ENCODE data around the gene CDH15. TPM values are rescaled to one million over a fixed set of nuclear protein-coding genes. Genes with fewer than 3 reads are reported as not detected.

CDH15 gene
- total RNA-seq, 1 donor from 2014 or later = 0.18 TPM

DNA sequence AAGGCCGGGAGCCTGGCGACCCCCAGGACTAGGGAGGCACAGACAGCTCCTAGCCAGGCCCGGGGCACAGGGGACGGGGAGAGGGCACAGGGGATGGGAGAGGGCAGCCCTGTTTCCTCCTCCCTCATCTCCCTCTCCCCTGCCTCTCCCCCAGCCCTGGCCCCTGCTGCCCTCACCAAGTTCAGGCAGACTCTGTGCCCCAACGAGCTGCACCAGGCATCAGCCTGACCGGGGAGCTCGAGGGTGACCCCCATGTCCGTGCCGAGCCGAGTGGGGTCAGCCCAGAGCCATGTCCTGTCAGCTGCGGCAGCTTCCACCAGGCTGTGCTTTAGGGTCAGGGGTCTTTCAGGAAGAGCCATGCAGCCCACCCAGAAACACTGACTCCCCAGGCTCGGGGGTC is 6.0 kb downstream of the CDH15 start:
- no peaks in the 10 kb centered on the region for H3K4me1 ChIP-seq (ENCODE audit: insufficient read depth, low read length)
- Mint-ChIP-seq H3K36me3 (ENCODE audit: low read depth, unreplicated experiment) (no peaks in the 10 kb centered on the region), H3K9me3 (ENCODE audit: unreplicated experiment) (no peaks in the 10 kb centered on the region), H3K4me1 (ENCODE audit: low read depth, unreplicated experiment) (no peaks in the 10 kb centered on the region), H3K27me3 (ENCODE audit: low read depth, unreplicated experiment) (peaks cover 15% of the 10 kb centered on the region), H3K4me3 (ENCODE audit: unreplicated experiment) (no peak overlapping the region), H3K27ac (ENCODE audit: unreplicated experiment) (no peak overlapping the region)
- H3K9ac ChIP-seq (ENCODE audit: low read length) = no peak overlapping the region
- no peaks in the 10 kb centered on the region for H3K36me3 ChIP-seq (ENCODE audit: insufficient read depth, low read length)
- no peak overlapping the region for H2AFZ ChIP-seq (ENCODE audit: low read depth, low read length)
- no peak for TF ChIP-seq EZH2 (IDR thresholded peaks at IDR 0.05; ENCODE audit: insufficient read depth, low read length)
- no peak overlapping the region for H3K4me3 ChIP-seq (ENCODE audit: insufficient read depth, low read depth, low read length)
- no peaks in the 10 kb centered on the region for H3K9me3 ChIP-seq (ENCODE audit: insufficient read depth, low read depth, low read length)
- FAIRE-seq (no peak), DNase-seq (ENCODE audit: low read depth) (no peak)
- no peaks in the 10 kb centered on the region for H3K79me2 ChIP-seq (ENCODE audit: insufficient read depth, low read length)
- no peak overlapping the region for H3K27ac ChIP-seq (ENCODE audit: low read depth, low read length)
- no peaks in the 10 kb centered on the region for H3K27me3 ChIP-seq (ENCODE audit: insufficient read depth, low read length)
- no peaks in the 10 kb centered on the region for H4K20me1 ChIP-seq (ENCODE audit: insufficient read depth, low read length)
- no peak overlapping the region for H3K4me2 ChIP-seq (ENCODE audit: low read length)

DNA sequence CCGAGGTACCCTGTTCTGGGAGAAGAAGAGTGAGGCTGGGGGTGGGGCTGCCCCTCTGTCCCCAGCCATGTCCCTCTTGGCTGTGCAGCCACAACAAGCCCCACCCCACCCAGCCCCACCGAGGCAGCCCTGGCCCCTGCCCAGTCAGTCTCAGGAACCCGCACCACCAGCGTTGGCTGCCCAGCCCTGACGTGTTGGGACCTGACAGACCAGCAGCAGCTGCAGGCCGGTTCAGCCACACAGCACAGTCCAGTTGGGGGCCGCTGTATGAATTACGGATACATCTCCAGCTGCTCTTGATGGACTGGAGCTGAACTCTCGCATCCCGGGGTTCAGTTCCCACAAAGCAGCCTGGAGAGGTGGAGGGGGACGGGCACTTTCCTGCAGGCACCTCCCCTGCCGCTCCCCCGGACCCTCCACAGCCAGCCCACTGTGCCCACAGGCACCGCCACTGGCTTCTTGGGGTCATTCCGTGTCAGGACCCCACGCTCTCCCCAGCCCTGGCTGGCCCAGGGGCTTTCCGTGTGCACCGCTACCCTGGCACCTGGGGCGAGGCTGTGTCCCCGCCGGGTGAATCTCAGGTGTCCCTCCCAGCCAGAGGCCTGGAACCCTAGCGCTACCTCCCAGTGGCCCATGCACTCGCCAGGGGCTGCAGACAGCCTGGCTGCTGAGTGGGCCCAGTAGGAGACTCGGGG is 7.1 kb downstream of the CDH15 start:
- Mint-ChIP-seq H3K27me3 (ENCODE audit: low read depth, unreplicated experiment) (peaks cover 20% of the 10 kb centered on the region), H3K4me3 (ENCODE audit: unreplicated experiment) (no peak overlapping the region), H3K27ac (ENCODE audit: unreplicated experiment) (no peak overlapping the region), H3K9me3 (ENCODE audit: unreplicated experiment) (no peaks in the 10 kb centered on the region), H3K36me3 (ENCODE audit: low read depth, unreplicated experiment) (no peaks in the 10 kb centered on the region), H3K4me1 (ENCODE audit: low read depth, unreplicated experiment) (no peaks in the 10 kb centered on the region)
- TF ChIP-seq, protein P1, sequence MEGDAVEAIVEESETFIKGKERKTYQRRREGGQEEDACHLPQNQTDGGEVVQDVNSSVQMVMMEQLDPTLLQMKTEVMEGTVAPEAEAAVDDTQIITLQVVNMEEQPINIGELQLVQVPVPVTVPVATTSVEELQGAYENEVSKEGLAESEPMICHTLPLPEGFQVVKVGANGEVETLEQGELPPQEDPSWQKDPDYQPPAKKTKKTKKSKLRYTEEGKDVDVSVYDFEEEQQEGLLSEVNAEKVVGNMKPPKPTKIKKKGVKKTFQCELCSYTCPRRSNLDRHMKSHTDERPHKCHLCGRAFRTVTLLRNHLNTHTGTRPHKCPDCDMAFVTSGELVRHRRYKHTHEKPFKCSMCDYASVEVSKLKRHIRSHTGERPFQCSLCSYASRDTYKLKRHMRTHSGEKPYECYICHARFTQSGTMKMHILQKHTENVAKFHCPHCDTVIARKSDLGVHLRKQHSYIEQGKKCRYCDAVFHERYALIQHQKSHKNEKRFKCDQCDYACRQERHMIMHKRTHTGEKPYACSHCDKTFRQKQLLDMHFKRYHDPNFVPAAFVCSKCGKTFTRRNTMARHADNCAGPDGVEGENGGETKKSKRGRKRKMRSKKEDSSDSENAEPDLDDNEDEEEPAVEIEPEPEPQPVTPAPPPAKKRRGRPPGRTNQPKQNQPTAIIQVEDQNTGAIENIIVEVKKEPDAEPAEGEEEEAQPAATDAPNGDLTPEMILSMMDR (IDR thresholded peaks at IDR 0.05; ENCODE audit: insufficient read depth, low read depth, low read length) = no peak
- TF ChIP-seq EZH2 (IDR thresholded peaks at IDR 0.05; ENCODE audit: insufficient read depth, low read length) = no peak
- no peak for FAIRE-seq
- Histone ChIP-seq H3K4me2 (ENCODE audit: low read length) (no peak overlapping the region), H4K20me1 (ENCODE audit: insufficient read depth, low read length) (no peaks in the 10 kb centered on the region), H3K9me3 (ENCODE audit: insufficient read depth, low read depth, low read length) (no peaks in the 10 kb centered on the region), H3K27me3 (ENCODE audit: insufficient read depth, low read length) (peaks cover 4% of the 10 kb centered on the region), H3K27ac (ENCODE audit: low read depth, low read length) (no peak overlapping the region), H3K4me3 (ENCODE audit: insufficient read depth, low read depth, low read length) (no peak overlapping the region), H2AFZ (ENCODE audit: low read depth, low read length) (no peak overlapping the region), H3K79me2 (ENCODE audit: insufficient read depth, low read length) (no peaks in the 10 kb centered on the region), H3K9ac (ENCODE audit: low read length) (no peak overlapping the region), H3K36me3 (ENCODE audit: insufficient read depth, low read length) (no peaks in the 10 kb centered on the region), H3K4me1 (ENCODE audit: insufficient read depth, low read length) (no peaks in the 10 kb centered on the region)
- DNase-seq (ENCODE audit: low read depth) = no peak

DNA sequence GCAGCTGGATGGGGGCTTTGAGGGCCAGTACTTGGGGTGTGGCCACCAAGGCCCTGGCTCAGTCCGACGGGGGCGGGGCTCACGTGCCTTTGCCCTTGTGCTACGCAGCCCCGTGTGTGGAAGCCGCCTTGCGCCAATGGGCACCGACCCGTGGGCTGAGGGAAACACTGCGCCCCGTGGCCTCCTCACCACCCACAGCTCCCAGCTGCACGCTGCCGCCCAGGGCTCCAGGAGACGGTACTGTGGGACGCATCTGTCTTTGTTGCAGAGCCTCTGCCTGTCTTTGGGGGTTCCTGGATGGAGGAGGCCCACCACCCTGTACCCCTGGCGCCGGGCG is 7.6 kb downstream of the CDH15 start:
- H3K9ac ChIP-seq (ENCODE audit: low read length) = no peak overlapping the region
- no peaks in the 10 kb centered on the region for H3K9me3 Mint-ChIP-seq (ENCODE audit: unreplicated experiment)
- H3K36me3 Mint-ChIP-seq (ENCODE audit: low read depth, unreplicated experiment) = no peaks in the 10 kb centered on the region
- no peaks in the 10 kb centered on the region for H4K20me1 ChIP-seq (ENCODE audit: insufficient read depth, low read length)
- no peak overlapping the region for H2AFZ ChIP-seq (ENCODE audit: low read depth, low read length)
- TF ChIP-seq, protein P1 (IDR thresholded peaks at IDR 0.05; ENCODE audit: insufficient read depth, low read depth, low read length) = no peak
- TF ChIP-seq EZH2 (IDR thresholded peaks at IDR 0.05; ENCODE audit: insufficient read depth, low read length) = no peak
- H3K4me3 ChIP-seq (ENCODE audit: insufficient read depth, low read depth, low read length) = no peak overlapping the region
- H3K27ac Mint-ChIP-seq (ENCODE audit: unreplicated experiment) = no peak overlapping the region
- peaks cover 22% of the 10 kb centered on the region for H3K27me3 Mint-ChIP-seq (ENCODE audit: low read depth, unreplicated experiment)
- H3K79me2 ChIP-seq (ENCODE audit: insufficient read depth, low read length) = no peaks in the 10 kb centered on the region
- FAIRE-seq (no peak), DNase-seq (ENCODE audit: low read depth) (no peak)
- no peaks in the 10 kb centered on the region for H3K4me1 ChIP-seq (ENCODE audit: insufficient read depth, low read length)
- H3K27ac ChIP-seq (ENCODE audit: low read depth, low read length) = no peak overlapping the region
- no peak overlapping the region for H3K4me3 Mint-ChIP-seq (ENCODE audit: unreplicated experiment)
- H3K4me2 ChIP-seq (ENCODE audit: low read length) = no peak overlapping the region
- peaks cover 4% of the 10 kb centered on the region for H3K27me3 ChIP-seq (ENCODE audit: insufficient read depth, low read length)
- H3K36me3 ChIP-seq (ENCODE audit: insufficient read depth, low read length) = no peaks in the 10 kb centered on the region
- H3K4me1 Mint-ChIP-seq (ENCODE audit: low read depth, unreplicated experiment) = no peaks in the 10 kb centered on the region
- no peaks in the 10 kb centered on the region for H3K9me3 ChIP-seq (ENCODE audit: insufficient read depth, low read depth, low read length)

All from astrocyte (in vitro differentiated cells and primary cell).